CD4-positive, alpha-beta T cell treated with Interferon gamma for 1 hour (primary cell): ENCODE measurements around the gene SAC3D1.
A peak's percentile ranks its signal among the peaks of the same experiment; 100 is the strongest.

Experiments
- DNase-seq: peaks from one replicate; pipeline ENCODE4 v3.0.0-alpha.2; 2020

SAC3D1 gene

DNA sequence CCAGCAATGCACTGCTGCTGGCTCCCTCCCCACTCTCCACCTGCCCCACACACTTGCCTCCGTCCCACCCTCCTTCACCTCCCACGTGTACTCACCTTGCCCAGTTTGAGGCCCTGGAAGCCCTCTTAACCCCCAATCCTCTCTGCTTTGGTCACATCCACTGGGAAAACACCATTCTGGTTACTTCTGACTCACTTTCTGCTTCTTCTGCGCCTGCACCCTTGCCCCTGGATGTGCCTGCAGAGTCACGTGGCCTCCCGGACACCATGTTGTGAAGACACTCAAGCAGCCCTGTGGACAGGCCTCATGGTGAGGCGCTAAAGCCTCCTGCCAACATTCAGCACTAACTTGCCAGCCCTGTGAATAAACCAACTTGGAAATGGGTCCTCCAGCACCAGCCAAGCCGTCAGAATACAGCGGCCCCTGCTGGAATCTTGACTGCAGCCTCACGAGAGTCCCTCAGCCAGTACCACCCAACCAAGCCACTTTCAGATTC lies 20.0 kb downstream of the SAC3D1 start:
- DNase-seq, result no peak

DNA sequence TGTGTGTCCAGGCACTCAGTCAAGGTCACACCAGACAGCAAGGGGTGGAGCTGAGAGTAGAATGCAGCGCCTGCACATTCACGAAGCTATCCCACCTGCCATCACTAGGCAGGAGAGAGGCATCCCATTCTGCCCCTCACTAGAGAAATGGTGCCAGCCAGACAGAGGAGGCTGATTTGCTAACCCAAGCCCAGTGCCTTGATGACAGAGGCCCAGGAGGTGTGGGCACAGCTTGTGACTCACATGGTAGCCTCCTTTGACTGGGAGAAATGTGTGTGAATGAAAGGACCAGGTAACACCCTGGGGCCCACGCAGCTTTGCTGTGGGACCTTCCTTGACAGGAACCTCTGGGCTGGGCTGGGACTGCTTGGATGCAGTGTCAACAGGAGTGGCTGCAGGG lies 22.5 kb downstream of the SAC3D1 start:
- no peak for DNase-seq

DNA sequence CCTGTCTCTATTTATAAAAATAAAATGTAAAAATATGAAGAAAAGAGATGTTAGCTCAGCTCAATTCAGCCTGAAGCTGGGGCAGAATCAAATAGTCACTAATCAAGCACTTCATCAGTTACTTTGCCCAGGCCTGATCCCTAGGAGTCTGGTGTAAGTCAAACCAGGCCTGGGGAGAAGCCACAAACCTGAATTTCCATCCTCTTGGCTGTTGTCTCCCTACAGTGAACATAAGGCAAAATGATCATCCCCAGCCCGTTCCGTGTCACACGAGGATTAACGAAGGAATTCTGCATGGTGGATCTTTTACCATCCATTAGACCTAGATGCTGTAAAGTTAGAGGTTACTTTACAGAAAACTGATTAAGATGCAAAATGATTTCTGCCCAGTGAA lies 23.8 kb downstream of the SAC3D1 start:
- DNase-seq, result no peak

DNA sequence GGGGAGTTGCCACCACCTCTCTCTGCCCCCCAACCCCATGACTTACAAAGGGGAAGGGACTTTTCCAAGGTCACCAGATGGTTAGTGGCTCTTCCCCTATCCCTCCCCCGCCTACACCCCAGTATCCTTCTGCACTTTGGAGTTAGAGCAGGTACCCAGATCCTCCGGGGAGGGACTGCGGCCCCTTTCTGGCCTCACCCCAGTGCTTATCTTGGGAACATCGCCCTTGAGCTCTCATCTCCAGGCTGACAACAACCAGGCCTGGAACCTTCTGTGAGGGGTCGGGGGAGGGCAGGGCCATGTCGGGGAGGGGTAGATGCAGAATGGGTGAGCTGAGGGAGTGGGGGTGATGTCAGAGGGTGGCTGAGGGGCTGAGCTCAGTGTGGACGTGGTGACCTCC lies 24.8 kb downstream of the SAC3D1 start:
- no peak for DNase-seq

DNA sequence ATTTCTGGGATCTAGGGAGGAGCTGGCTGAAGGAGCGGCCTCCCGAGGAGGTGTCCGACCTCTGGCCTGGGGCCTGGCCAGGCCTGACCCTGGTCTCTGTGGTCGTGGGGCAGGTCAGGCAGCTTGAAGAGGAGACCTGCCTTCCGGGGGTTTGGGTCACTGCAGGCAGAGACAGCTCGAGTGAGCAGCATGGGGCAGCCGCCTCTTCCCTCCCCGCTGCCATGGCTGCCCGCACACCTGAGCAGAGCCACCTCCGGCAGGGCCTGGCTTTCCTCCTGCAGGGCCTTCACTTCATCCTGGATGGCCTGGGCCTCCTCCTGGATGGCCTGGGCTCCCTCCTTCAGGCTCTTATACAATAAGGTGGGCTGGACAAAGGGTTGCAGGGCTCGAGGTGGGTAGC lies 25.3 kb downstream of the SAC3D1 start:
- DNase-seq, result no peak

DNA sequence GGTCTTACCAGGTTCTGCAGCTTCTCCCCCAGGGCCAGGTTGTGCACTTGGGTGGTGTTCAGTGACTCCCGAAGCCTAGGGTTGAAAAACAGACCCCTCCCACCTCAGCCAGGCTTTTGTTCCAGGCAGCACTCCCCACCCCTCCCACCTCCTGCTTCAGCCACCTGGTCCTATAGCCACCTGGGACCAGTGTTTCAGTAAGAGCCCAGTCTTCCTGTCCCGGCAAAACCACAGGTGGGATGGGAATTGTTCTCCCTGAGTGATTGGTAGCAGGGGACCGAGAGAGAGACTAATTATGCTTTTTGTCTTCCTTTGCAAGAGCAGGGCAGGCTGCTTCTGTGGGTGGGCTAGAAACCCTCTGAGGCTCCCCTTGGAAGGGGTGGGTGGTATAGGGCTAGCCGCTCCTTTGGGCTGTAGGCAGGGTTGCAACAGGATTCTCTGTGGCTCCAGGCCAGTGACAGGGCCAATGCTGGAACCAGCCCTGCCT lies 25.8 kb downstream of the SAC3D1 start:
- no peak for DNase-seq

DNA sequence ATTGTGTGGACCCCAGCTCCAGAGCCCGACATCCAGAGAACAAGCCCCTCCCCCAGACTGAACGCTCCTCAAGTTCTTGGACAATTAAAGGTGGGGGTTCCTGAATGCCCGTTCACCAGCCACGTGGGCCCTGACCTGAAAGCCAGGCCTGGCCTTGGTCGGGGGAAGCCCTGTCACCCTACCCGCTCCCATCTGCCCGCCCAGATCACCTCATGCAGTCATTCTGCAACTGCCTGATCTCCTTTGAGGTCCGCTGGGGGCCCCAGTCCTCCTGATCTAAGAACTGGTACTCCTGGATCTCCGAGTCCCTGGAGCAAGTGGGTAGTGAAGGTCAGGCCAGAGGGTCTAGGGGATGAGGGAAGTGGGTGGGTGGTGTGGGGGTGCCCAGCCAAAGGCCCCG lies 26.4 kb downstream of the SAC3D1 start:
- no peak for DNase-seq

DNA sequence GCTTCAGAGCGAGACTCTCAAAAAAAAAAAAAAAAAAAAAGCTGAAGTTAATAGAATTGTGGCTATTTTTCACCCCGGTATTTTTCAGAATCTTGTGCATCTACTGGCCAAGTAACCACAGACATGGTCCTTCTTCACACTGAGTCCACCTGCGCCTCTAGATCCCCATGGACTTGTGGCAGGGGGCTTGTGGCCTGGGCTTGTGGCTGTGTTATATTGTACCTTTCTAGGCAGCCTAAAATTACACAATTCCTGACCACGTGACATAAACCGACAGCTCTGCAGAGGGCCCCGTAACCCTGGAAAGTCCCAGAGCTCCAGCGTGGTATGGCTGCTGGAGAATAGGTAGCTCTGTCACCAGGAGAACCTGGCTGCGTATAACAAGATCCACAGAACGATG lies 28.2 kb downstream of the SAC3D1 start:
- DNase-seq, result no peak

DNA sequence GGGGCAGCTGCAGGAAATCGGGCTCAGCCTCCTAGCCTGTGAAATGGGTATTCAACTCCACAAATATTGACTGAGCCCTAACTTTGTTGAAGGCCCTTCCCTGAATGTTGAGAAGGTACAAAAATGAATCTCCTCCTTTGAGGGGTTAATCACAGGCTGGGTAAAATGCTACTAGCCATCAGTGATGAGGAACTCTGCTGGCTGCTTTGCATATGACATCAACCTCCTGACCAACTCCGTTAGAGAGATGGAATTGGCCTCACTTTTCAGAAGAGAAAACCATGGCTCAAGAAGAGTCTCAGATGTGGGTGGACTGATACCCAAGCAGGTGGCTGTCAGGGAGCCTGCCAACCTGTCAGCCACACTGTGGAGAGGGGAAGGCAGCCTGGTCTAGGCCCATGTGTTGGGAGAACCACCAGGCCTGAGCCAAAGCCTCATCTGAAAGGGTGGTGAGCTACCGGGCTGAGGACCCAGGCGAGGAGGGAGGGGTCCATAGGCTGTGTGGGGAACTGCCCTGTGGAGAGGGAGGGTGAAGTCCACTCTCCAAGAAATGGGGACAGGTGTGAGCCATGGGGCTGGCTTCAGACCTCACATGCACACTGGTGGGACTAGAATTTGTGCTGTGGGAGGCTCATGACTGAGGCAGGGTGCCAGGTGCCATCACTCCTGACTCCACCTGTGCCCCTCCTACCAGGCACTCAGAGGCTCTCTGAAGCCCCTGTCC lies 31.1 kb downstream of the SAC3D1 start:
- DNase-seq, result no peak

DNA sequence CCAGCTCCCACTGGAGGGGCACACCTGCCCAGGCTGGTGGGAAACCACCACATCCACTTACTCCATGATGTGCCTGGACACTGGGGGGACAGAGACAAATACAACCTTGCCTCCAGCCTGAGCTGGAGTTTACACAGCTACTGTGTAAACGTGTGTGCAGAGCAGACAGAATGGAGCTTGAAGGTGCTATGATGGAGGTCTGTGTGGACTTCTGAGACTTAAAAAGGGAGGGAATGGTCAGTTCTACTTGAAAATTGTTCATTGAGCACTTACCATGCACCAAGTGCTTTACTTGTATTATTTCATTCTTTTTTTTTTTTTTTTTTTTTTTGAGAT lies 31.6 kb downstream of the SAC3D1 start:
- DNase-seq, result no peak

DNA sequence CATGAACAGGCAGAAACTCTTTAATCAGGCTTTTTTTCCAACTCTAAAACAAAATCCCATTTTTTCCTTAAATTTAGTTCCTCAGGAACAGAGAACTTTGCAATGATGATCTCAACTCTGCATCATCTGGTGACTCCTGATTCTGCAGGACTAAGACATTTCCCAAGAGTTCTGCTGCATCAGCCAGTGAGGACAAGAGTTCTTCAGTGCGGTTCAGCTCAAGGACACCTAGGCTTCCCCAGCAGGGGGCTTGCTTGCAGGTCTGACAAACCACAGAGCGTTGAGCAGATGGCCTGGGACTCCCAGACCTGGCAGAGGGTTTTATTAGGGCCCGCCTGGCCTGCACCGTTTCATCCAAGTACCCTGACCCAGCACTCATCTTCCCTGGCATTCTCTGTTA lies 36.4 kb downstream of the SAC3D1 start:
- no peak for DNase-seq

DNA sequence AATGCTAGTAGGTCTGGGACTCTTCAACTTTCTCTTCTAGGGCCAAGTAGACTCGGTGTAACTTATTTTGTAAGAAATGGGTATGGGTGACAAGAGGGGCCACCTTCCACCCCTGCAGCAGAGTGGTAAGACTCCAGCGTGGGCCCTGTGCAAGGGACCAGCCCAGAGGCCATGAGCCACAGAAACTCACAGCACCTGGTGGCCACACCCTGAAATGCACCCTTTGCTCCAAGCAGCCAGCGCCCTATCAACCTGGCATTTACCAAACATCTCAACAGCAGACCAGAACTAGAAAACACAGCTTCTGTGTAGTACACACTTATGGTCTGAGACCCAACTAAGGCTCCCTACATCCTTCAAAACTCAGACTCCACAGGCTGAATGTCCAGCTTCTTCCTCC lies 37.1 kb downstream of the SAC3D1 start:
- peak; percentile 66 for DNase-seq

DNA sequence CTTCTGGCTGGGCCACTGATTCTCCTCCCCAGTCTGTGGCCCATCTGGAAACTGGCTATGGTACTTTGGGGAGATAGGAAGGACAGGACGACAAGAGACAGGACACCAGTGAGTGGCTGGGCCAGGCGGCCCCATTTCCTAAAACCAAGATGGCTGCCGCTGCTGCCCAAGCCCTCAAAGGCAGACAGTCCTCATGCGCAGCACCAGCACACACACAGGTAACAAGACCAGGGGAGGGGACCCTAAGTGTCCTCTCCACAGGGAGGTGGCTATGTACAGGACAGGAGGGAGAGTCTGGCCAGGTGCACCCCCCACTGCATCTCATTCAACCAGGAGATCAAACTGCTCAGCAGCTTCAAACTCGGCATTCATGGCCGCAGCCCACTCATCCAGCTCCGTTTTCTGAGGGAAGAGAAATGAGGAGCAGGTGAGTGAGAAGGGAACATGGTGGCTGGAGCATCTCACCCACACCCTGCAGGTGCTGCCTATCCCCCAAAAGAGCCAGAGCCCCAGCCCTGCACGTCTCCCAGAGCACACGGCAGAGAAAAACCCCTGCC lies 37.9 kb downstream of the SAC3D1 start:
- DNase-seq, result no peak

DNA sequence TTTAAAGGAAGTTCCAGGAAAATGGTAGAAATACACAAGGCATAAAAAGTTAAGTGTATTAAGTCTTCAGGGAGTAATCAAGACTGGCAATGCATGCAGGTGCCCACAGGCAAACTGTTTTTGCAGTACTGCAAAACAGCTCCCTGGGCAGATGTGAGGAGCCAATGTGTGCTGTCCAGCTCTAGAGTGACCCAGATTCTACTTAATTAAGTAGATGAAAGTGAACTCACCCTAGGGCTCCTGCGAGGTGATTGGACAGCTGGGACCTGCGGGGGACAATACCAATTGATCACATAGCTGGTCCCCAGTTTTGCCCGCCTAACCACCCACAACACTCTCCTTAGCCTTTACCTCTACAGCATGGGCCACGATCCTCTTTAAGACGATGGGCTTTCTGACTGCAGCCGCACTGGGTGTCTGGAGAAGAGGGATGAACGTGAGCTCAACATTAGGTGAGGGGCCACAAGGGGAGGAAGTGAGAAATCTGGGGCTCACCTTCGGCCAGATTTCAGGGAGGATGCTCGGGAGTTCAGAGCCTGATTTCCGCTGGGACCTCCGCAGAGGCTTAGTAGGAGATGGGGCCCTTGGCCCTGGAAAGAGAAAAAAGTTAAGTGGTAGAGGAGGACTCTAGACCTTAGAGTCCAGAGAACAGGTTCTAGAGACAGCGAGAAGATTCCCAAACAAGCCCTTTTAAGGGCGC lies 42.3 kb downstream of the SAC3D1 start:
- no peak for DNase-seq

DNA sequence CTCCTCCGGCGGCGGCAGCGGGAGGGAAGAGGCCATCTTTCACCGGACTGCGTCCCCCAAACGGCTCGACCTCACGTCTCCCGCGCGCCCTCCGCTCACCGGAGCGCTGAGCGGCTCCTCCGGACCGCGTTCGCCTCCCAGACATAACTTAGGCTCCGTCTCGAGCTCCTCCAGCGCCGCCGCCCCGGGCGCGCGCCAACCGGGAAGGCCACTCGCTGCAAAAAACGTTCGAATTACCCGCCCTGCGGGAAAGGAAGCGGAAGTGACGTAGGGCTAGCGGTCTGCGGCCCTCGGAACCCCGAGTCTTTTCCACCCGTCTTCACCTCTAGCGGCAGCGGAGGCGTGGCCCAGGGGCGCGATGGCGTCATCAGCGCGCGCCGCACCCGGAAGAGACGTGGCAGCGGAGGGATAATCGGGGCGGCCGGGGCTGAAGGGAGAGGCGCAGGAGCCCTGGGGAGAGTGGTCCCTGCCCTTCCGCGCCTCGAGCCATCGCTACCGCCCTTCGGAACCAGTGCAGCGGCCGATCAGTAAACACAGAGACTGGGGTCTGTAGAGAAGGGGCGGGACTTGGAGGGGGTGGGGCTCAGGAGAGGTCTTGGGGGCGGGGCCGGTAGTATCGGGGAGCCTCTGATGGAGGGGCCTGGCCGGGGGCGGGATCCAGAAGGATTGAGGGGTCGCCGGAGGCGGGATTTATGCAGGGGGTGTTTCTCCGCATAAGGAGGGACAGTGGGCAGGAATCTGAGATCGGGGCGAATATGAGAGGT lies 43.0 kb downstream of the SAC3D1 start, which contains the start of the genes CDCA5 and ZFPL1:
CDCA5 (minus strand) TSS at position 207 of the 764 bp plus-strand sequence; CDS start at position 145, 62 bp downstream.
ZFPL1 (plus strand) TSS at position 389 of the 764 bp plus-strand sequence. CDS start 477 bp downstream, outside the sequence.
- peak; percentile 96 for DNase-seq

DNA sequence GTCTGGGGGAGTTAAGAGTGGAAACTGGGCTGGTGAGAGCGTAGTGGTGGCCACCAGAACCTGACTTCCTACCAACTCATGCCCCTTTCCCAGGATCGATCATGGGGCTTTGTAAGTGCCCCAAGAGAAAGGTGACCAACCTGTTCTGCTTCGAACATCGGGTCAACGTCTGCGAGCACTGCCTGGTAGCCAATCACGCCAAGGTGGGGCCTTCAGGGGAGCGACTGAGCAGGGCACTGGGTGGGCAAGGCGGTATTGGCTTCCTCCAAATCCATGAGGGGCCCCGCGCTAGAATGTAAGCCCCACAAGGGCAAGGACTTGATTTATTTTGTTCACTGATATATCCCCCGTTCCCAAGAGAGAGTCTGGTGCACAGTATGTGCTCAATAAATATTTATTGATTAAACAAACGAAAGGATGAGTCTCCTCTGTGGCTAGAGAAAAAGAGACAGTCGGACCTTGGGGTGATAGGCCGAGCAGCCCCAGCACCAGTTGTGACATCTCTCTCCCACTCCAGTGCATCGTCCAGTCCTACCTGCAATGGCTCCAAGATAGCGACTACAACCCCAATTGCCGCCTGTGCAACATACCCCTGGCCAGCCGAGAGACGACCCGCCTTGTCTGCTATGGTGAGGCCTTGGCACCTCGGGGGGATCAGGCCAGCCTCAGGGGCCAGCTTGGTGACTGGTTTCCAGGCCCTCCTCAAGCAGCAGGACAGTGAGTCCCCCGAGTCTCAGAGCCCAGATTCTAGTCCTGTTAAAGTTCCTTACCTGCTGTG lies 43.8 kb downstream of the SAC3D1 start:
- no peak for DNase-seq

DNA sequence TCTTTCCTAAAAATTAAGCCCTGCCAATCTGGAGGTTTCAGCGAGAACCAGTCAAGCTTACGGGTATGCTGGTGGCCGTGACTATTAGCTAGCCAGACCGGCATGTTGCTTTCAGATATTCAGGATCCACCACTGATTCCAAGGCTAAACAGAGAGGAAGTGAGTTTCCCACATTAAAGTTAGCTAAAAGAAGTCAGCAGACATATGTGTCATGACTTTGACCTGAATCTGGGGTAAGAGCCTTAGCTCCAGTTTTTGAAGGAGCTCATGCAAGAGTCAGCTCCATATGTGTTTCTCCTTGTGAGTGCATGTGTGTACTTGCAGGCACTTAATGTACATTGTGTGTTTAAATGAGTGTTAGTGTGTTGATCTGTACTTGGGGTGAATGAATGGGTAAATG lies 44.4 kb downstream of the SAC3D1 start:
- no peak for DNase-seq

DNA sequence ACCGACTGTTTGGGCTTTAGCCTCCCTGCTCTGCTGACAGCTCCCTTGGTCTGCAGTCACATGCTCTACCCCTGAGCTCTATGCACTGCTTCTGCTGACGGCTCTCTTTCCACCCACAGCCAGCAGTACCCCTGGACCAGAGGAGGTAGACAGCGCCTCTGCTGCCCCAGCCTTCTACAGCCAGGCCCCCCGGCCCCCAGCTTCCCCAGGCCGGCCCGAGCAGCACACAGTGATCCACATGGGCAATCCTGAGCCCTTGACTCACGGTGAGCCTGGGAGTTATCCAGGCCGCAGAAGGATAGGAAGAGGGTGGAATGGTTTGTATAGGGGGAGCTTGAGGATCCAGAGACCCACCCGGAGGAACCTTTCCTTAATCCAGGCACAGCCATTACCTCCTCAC lies 45.8 kb downstream of the SAC3D1 start:
- DNase-seq, result no peak

DNA sequence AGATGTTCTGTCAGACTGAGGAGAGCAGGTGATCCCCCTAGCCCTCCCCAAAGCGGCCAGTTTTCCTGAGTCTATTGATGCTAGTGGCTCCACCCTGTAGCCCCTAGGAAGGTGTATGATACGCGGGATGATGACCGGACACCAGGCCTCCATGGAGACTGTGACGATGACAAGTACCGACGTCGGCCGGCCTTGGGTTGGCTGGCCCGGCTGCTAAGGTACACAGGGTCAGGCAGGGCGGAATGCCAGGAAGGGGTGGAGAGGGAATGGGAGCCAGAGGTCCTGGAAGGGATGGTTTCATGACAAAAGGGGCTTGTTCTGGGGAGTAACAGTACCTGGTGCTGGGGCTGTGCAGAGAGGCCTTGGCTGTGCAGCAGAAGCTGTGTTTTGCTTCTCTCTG lies 46.2 kb downstream of the SAC3D1 start:
- no peak for DNase-seq

DNA sequence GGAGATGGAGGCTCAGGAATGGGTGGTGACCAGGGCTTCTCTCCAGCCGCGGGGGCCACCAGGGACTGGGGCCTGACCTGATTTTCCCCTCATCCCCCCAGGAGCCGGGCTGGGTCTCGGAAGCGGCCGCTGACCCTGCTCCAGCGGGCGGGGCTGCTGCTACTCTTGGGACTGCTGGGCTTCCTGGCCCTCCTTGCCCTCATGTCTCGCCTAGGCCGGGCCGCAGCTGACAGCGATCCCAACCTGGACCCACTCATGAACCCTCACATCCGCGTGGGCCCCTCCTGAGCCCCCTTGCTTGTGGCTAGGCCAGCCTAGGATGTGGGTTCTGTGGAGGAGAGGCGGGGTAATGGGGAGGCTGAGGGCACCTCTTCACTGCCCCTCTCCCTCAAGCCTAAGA lies 46.8 kb downstream of the SAC3D1 start:
- no peak for DNase-seq

DNA sequence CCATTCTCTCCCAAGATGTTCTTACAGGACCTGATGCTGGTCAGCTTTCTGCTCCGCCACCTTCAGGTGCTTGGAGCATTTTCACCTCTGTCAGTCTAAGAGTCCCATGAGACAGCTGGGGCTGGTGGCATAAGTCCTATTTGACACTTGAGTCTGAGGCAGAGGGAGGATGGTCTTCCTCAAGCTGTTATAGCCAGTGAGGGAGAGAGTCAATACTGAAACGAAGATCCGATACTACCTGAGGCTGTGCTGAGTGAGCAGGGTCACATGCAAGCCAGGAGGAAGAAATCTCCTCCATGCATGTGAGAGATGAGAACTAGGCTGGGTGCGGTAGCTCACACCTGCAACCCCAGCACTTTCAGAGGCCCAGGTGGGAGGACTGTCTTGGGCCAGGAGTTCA lies 48.6 kb downstream of the SAC3D1 start:
- DNase-seq, result no peak

DNA sequence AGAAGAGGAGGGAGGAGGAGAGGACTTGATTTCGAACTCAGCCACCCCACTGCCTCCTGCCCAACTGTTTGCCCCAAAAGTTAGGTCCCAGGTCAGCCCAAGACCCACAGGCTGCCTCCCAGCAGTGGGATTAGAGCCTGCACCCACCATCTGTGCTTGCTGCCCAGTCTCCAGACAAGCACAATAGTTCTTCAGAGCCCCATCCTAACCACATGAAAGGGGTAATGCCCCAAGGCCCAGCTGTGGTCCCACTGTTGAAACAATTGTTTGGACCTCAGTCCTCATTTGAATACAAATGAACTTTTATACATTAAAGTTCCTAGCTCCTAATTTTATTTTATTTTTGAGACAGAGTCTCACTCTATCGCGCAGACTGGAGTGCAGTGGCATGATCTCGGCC lies 49.6 kb downstream of the SAC3D1 start:
- DNase-seq, result no peak
